GM18505 (cell line): ENCODE measurements around the gene HUNK.
"Not testable (repeated sequence)": the region's sequence is repeated elsewhere in the genome, so short reads cannot be mapped to it uniquely, and the experiment has no call there.

Experiments
- ATAC-seq: cut with Tn5 transposase; IDR thresholded peaks from one replicate; pipeline ENCODE4 v1.9.1; 2021; ENCODE audit not compliant: unreplicated experiment
- POLR2A ChIP-seq: IDR thresholded peaks from 4 replicates; pipeline ENCODE4 v1.6.1; 2011; ENCODE audit warnings: borderline replicate concordance; ENCODE audit not compliant: insufficient read depth, insufficient read length; ENCODE audit errors: extremely low read depth

Gene HUNK

DNA sequence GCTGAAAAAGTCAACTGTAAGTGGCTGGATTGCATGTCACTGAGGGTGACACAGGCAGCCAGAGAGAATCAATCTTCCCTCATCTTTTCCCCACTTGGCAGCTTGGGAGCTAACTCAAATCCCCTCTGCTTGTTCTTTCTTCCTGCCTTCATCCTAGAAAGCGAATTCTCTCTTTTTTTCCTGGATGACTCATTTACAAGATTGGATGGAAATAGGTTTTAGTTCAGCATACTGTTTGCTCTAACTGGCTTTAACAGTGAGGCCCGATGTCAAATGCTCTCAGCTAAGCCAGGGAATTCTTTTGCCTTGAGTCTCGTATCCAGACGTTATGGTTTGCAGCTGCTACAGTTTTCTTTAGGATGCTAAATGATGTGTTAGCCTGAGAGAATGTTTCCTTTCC is 72.7 kb downstream of the HUNK start:
- no peak for TF ChIP-seq POLR2A

DNA sequence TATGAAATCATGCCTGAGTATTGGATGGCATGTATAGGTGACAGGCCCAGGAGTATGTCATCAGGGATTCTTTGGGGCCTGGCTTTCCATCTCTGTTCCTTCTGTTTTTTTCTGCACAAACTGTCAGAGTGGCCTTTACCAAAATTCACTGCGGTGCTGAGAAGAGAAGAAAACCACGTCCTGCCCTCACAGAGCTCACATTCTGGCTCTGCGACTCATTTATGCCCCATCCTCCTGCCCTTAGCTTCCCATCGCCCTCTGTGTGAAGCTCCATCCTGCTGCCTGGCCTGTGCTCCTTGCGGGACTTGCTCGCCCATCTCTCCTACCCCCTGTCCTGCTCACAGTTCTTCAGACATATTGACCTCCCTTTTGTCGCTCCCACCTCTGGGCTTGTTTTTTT is 73.4 kb downstream of the HUNK start:
- no peak for ATAC-seq
- no peak for TF ChIP-seq POLR2A

More for the DNA sequence above, 72.7 kb downstream of the HUNK start:
- ATAC-seq = no peak

DNA sequence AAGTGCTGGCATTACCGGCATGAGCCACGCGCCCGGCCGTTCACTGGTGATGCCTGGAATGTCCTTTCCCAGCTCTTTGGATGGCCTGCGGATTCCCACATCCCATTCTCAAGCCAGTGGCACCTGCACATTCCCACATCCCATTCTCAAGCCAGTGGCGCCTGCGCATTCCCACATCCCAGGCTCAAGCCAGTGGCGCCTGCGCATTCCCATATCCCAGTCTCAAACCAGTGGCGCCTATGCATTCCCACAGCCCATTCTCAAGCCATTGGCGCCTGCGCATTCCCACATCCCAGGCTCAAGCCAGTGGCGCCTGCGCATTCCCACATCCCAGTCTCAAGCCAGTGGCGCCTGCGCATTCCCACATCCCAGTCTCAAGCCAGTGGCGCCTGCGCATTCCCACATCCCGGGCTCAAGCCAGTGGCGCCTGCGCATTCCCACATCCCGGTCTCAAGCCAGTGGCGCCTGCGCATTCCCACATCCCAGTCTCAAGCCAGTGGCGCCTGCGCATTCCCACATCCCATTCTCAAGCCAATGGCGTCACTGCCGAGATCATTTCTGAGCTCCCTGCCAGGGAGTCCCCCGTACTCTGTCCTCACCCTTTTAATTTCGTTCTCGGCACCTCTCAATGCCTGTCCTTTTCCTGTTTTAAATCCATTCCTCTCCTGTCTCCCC is 74.2 kb downstream of the HUNK start:
- not testable (repeated sequence) for ATAC-seq

DNA sequence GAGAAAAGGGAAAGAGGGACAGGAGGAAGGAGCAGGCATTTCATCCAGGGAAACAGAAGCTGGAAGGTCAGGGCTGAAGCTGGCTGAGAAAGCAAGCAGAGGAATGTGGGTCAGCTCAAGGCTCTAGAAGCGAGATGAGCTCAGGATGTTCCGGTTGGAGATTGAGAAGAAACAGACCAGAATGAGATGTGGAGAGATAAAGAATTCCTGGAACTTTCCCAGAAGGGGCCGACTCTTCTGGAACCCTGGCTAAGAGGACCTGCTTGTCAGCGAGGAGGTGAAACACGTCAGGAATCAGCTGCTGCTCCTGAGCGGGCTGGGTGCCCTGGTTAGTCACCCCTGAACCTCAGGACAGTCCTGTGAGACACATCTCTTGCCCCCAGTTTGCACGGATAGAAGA is 75.9 kb downstream of the HUNK start:
- no peak for ATAC-seq
- TF ChIP-seq POLR2A = no peak

DNA sequence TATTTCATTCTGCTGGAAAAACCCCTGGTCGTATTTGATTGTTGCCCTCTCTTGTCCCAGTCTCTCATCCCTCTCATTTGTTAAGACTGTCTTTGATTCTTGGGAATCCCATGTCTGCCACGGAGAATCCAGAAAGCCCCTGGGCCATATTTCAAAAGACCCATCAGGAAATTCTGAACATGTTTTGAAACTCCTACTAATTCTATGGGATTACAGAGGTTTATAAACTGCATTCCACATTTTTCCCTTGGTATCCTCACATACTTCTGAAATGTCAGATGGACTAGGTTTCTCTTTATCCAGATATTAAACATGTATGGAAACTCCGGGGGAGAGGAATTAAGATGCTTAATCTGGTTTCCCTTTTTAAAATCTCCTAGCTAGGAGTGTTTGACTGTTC is 80.0 kb downstream of the HUNK start:
- TF ChIP-seq POLR2A = no peak
- no peak for ATAC-seq

DNA sequence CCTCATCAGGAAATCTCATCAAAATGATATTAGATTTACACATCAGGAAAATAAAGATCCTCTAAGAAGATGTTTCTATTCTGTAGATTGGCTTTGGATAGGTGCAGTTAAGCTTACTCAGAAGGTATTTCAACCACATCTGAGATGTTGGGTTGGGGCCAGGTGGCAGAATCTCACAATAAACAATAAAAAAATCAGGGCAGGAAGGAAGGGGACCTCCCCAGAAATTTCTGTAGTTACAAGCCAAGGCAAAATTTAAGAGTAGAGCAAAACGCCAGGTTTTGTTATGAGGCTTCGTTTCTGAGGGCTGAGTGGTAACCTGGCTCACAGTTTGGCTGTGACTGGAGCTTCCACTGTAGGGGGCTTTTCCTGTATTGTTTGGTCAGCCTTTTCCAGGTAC is 84.8 kb downstream of the HUNK start:
- TF ChIP-seq POLR2A = no peak
- ATAC-seq = no peak

- TF ChIP-seq POLR2A = no peak
These were observed 87.1 kb downstream of the HUNK start for GRCh38 chr21:31959881-31960280.

GRCh38 chr21:31961027-31961426 is 88.2 kb downstream of the HUNK start:
- TF ChIP-seq POLR2A = no peak
- ATAC-seq = no peak

More at GRCh38 chr21:31959881-31960280, 87.1 kb downstream of the HUNK start:
- ATAC-seq = no peak

- ATAC-seq = no peak
- no peak for TF ChIP-seq POLR2A
These were observed 88.9 kb downstream of the HUNK start for GRCh38 chr21:31961704-31962103.

GRCh38 chr21:31964692-31965091 is 91.9 kb downstream of the HUNK start:
- ATAC-seq = no peak
- TF ChIP-seq POLR2A = no peak

GRCh38 chr21:31967334-31967733 is 94.5 kb downstream of the HUNK start:
- TF ChIP-seq POLR2A = no peak
- ATAC-seq = no peak

GRCh38 chr21:31972622-31973021 is 99.8 kb downstream of the HUNK start:
- ATAC-seq = no peak
- TF ChIP-seq POLR2A = no peak

GRCh38 chr21:31973402-31973944 is 100.7 kb downstream of the HUNK start:
- TF ChIP-seq POLR2A = no peak
- ATAC-seq = no peak

GRCh38 chr21:31974454-31974985 is 101.7 kb downstream of the HUNK start:
- ATAC-seq = no peak
- TF ChIP-seq POLR2A = no peak
